HG03575 (cell line): ENCODE data around the gene MRPL50.
"Not testable (repeated sequence)": the region's sequence is repeated elsewhere in the genome, so short reads cannot be mapped to it uniquely, and the experiment has no call there.

Experiments
- ATAC-seq: cut with Tn5 transposase; IDR thresholded peaks from one replicate; pipeline ENCODE4 v1.9.1; 2021; ENCODE audit not compliant: unreplicated experiment, insufficient number of reproducible peaks, low FRiP score; ENCODE audit errors: extremely low read depth

MRPL50 gene

GRCh38 chr9:101419863-101420262 lies 21.4 kb upstream of the MRPL50 start:
- ATAC-seq, result no peak

- ATAC-seq, result no peak
These were observed 20.4 kb upstream of the MRPL50 start for GRCh38 chr9:101418518-101419430.

DNA sequence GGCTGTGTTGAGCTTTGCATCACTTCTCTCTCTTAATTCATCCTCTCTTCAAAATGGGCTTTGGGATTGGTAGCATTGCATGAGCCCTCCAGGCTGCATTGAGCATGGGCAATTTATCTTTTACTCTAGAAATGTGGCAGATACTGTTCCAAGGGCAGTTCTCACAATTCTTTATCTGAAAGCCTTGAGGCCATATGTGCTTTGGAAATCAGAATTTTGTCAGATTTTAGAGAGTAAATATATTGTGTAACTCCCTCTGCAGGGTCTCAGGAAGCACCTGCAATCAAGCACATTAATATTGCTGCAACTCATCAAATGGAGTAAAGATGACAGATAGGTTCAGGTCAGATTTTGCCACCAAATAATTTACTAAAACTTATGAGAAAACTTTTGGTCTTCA lies 19.6 kb upstream of the MRPL50 start:
- ATAC-seq, result no peak

DNA sequence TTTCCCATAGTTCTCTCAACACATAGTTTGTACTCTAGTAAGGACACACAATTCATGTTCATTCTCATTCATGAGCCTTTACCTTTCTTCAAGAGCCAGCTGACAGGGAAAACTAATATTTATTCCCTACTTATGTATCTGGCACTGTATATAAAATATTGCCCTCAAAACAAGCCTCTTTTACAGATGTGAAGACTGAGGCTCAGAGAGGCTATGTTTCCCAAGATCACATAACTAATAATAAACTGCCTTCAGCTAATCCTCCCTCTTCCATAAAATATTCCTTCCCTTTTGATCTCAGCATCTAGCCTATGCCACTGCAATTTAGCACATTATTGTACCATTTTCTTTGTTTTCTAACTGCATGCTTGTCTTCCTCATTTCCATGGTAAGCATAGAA lies 19.0 kb upstream of the MRPL50 start:
- no peak for ATAC-seq

DNA sequence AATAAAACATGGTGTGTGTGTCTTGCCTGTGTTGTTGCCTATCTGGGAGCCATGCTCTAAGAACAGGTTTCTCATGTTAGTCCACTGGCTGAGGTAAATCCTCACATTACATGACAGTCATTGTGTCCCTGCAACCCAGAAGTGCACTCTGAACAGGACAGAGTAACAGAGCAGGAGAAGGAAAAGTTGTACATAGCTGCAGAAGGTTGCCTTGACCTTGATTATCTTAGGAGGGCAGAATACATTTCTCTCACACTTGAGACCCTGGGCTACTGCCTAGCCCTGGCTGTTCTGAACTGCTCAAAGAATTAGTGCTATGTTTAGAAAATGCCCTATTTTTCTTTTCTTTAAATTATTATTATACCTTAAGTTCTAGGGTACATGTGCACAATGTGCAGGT lies 17.2 kb upstream of the MRPL50 start:
- no peak for ATAC-seq

GRCh38 chr9:101414839-101415238 lies 16.4 kb upstream of the MRPL50 start:
- ATAC-seq, result no peak

DNA sequence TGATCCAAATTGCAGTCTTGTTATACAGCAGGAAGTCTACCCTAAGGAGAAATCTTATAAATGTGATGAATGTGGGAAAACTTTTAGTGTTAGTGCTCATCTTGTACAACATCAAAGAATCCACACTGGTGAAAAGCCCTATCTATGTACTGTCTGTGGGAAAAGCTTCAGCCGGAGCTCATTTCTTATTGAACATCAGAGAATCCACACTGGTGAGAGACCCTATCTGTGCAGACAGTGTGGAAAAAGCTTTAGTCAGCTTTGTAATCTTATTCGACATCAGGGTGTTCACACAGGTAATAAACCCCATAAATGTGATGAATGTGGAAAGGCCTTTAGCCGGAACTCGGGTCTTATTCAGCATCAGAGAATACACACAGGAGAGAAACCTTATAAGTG lies 10.7 kb upstream of the MRPL50 start:
- no peak for ATAC-seq

DNA sequence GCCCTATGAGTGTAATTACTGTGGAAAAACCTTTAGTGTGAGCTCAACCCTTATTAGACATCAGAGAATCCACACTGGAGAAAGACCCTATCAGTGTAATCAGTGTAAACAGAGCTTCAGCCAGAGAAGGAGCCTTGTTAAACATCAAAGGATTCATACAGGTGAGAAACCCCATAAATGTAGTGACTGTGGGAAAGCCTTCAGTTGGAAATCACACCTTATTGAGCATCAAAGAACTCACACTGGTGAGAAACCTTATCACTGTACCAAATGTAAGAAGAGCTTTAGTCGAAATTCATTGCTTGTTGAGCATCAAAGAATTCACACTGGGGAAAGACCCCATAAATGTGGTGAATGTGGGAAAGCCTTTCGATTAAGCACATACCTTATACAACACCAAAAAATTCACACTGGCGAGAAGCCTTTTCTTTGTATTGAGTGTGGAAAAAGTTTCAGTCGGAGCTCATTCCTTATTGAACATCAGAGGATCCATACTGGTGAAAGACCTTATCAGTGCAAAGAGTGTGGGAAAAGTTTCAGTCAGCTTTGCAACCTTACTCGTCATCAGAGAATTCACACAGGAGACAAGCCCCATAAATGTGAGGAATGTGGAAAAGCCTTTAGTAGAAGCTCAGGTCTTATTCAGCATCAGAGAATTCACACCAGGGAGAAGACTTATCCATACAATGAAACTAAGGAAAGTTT lies 10.1 kb upstream of the MRPL50 start:
- ATAC-seq, result no peak

GRCh38 chr9:101403516-101404285 lies 5.3 kb upstream of the MRPL50 start:
- no peak for ATAC-seq

DNA sequence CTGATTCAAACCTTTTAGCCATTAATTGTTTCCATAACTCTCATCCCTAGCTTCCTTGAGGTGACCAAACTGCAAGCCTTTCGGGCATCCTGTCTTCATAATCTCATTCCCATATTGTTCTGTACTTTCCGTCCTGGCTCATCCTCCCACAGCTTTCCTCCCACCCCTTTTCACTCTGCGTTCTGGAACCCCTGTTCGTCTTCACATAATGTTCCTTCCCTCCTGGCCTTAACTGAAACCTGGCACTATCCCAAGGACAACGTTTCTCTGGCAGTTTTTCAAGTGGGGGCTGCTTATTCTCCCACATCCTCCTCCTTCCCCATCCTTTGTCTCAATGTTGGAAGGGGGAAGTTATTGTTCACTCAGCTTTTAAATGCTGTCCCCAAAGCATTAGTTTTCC lies 1.7 kb upstream of the MRPL50 start:
- no peak for ATAC-seq

DNA sequence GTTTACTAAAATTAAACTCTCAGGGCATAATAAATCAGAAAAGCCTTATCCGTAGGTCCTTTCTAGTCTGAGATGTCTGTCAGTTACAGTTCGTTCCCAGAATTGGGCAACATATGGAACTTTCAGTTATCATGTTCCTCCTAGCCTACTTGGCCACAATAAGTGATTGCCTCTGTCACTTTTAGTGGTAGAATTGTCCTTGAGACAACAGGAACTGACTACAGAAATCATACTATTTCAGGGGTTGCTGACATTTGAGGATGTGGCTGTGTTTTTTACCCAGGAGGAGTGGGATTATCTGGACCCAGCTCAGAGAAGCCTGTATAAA lies 1.2 kb upstream of the MRPL50 start:
- ATAC-seq, result no peak

GRCh38 chr9:101398930-101399642 lies 668 bp upstream of the MRPL50 start:
- no peak for ATAC-seq

- ATAC-seq, result no peak
These were observed 711 bp downstream of the MRPL50 start for GRCh38 chr9:101397746-101398067.

DNA sequence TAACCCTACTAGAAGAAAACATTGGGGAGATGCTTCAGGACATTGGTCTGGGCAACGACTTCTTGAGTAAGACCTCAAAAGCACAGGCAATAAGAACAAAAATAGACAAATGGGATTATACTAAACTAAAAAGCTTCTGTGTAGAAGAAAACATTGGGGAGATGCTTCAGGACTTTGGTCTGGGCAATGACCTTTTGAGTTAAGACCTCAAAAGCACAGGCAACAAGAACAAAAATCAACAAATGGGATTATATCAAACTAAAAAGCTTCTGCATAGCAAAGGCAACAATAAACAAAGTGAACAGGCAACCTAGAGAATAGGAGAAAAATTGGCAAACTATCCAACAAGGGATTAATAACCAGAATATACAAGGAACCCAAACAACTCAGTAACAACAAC lies 3.7 kb downstream of the MRPL50 start:
- no peak for ATAC-seq

- no peak for ATAC-seq
These were observed 5.3 kb downstream of the MRPL50 start for GRCh38 chr9:101393135-101393534.

GRCh38 chr9:101388507-101388993 lies 9.9 kb downstream of the MRPL50 start:
- ATAC-seq, result no peak

- ATAC-seq, result no peak
These were observed 10.4 kb downstream of the MRPL50 start for GRCh38 chr9:101387871-101388506.

DNA sequence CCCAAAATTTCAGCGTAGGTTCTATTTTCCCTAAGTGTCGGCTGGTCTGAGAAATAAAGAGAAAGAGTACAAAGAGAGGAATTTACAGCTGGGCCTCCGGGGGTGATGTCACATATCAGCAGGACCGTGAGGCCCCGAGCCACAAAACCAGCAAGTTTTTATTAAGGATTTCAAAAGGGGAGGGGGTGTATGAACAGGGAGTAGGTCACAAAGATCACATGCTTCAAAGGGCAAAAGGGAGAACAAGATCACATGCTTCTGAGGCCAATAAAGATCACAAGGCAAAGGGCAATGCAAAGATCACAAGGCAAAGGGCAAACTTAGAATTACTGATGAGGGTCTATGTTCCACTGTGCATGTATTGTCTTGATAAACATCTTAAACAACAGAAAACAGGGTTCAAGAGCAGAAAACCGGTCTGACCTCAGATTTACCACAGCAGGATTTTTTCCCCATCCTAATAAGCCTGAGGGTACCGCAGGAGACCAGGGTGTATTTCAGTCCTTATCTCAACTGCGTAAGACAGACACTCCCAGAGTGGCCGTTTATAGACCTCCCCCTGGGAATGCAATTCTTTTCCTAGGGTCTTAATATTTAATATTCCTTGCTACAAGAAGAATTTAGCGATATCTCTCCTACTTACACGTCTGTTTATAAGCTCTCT lies 13.4 kb downstream of the MRPL50 start, which contains the start of gene BAAT:
Gene BAAT (minus strand): TSS at position 134 of the 664 bp plus-strand sequence. CDS start 13,602 bp downstream, outside the sequence.
- ATAC-seq, result not testable (repeated sequence)
